ENCODE results near the gene BPIFB4. TPM values are rescaled to one million over a fixed set of nuclear protein-coding genes. Genes with fewer than 3 reads are reported as not detected.

BPIFB4 gene
- total and polyA plus RNA-seq, 2 experiments from 2014 or later, result not detected

Other genes starting within 250 kb of the BPIFB4 start
- 0.35 TPM in 1 of 2 replicates, not detected in the other for gene EFCAB8, start 220.7 kb upstream of the BPIFB4 start, total RNA-seq (2014; rRNA removed; shearing (Covaris generic))
- not detected in 2 replicates for gene EFCAB8, start 220.7 kb upstream of the BPIFB4 start, polyA plus RNA-seq (2016; fragmentation: Nextera tagmentation; extraction: Ambion mirVana)
- not detected in 2 replicates for gene SUN5, start 75.2 kb upstream of the BPIFB4 start, total RNA-seq (2014; rRNA removed; shearing (Covaris generic))
- gene SUN5, start 75.2 kb upstream of the BPIFB4 start, polyA plus RNA-seq (2016; fragmentation: Nextera tagmentation; extraction: Ambion mirVana), result not detected in 2 replicates
- gene BPIFB2, start 71.9 kb upstream of the BPIFB4 start, total RNA-seq (2014; rRNA removed; shearing (Covaris generic)), result not detected in 2 replicates
- gene BPIFB2, start 71.9 kb upstream of the BPIFB4 start, polyA plus RNA-seq (2016; fragmentation: Nextera tagmentation; extraction: Ambion mirVana), result not detected in 2 replicates
- not detected in 2 replicates for gene BPIFB6, start 48.0 kb upstream of the BPIFB4 start, total RNA-seq (2014; rRNA removed; shearing (Covaris generic))
- gene BPIFB6, start 48.0 kb upstream of the BPIFB4 start, polyA plus RNA-seq (2016; fragmentation: Nextera tagmentation; extraction: Ambion mirVana), result not detected in 2 replicates
- gene BPIFB3, start 25.7 kb upstream of the BPIFB4 start, total RNA-seq (2014; rRNA removed; shearing (Covaris generic)), result not detected in 2 replicates
- gene BPIFB3, start 25.7 kb upstream of the BPIFB4 start, polyA plus RNA-seq (2016; fragmentation: Nextera tagmentation; extraction: Ambion mirVana), result not detected in 2 replicates
- not detected in 2 replicates for gene BPIFA2, start 88.5 kb downstream of the BPIFB4 start, total RNA-seq (2014; rRNA removed; shearing (Covaris generic))
- gene BPIFA2, start 88.5 kb downstream of the BPIFB4 start, polyA plus RNA-seq (2016; fragmentation: Nextera tagmentation; extraction: Ambion mirVana), result not detected in 2 replicates
- gene BPIFA3, start 137.7 kb downstream of the BPIFB4 start, total RNA-seq (2014; rRNA removed; shearing (Covaris generic)), result not detected in 2 replicates
- gene BPIFA3, start 137.7 kb downstream of the BPIFB4 start, polyA plus RNA-seq (2016; fragmentation: Nextera tagmentation; extraction: Ambion mirVana), result not detected in 2 replicates
- not detected in 2 replicates for gene BPIFA1, start 156.4 kb downstream of the BPIFB4 start, total RNA-seq (2014; rRNA removed; shearing (Covaris generic))
- gene BPIFA1, start 156.4 kb downstream of the BPIFB4 start, polyA plus RNA-seq (2016; fragmentation: Nextera tagmentation; extraction: Ambion mirVana), result not detected in 2 replicates
- gene BPIFB1, start 203.6 kb downstream of the BPIFB4 start, total RNA-seq (2014; rRNA removed; shearing (Covaris generic)), result not detected in 2 replicates
- gene BPIFB1, start 203.6 kb downstream of the BPIFB4 start, polyA plus RNA-seq (2016; fragmentation: Nextera tagmentation; extraction: Ambion mirVana), result not detected in 2 replicates

Data from GM23338 (cell line).